ENCODE measurements around the gene TDRD10.

TDRD10 gene

DNA sequence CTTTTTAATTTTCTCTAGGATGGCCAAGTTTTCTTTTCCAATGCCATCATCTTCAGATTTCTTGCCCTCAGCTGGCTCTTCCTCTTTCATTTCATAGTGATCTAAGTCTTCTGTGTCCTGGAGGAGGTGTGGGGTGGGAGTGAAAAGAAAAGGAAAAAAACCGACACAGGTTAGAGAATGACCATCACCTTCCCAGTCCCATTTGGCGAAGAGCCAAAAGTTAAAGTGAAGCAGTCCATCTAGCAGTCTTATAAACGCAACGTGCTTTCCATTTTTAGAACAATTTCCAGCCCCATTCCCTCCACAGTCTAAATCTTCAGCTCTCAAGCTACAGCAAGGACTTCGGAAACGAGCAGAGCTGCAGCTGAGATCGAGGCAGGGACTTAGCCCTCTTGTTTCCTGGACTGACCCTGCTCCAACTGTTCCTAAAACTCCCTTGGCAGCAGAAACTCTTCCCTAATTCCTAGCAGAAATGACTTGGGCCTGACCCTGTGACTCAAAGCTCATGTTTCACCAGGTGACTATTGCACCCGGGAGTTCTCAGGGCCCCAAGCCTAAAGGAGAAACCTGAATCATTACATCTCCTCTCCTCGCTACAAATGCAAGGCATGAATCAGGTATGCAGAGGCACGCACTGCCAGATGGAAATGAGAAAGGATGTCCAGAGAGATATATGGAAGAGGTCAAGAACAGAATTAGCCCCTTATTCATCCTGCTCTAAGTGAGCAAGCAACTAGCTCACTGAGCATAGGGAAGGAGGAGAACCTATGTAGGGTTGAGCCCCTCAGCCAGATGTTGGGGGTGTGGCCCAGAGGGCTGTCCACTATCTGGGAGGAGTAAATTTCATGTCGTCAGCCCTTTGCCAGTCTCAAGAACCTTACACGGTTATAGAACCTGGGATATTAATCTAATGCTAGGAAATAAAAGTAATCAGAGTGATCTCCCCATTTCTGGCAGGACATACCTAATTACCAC, 51.3 kb downstream of the TDRD10 start:
- DNase-seq = no peak

DNA sequence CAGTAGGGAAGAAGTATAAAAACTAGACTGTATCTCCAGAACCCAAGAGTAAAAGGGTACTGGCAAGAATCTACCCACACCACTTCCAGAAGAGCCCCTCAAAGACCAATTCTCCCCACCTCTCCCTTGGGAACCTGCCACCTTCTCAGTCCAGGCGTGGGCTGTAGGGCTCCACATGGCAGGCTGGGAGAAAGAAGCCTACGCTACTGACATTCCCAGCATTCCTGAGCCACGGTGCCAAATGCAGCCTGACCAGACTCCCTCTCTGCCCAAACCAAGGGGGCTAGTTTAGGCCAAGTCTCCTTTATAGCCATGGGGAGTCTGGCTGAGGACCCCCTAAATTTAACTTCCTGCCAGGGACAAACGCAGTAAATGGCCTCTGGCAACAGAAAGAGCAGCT, 54.4 kb downstream of the TDRD10 start:
- no peak for DNase-seq

GRCh38 chr1:154557248-154557938, 55.4 kb downstream of the TDRD10 start:
- DNase-seq = no peak

DNA sequence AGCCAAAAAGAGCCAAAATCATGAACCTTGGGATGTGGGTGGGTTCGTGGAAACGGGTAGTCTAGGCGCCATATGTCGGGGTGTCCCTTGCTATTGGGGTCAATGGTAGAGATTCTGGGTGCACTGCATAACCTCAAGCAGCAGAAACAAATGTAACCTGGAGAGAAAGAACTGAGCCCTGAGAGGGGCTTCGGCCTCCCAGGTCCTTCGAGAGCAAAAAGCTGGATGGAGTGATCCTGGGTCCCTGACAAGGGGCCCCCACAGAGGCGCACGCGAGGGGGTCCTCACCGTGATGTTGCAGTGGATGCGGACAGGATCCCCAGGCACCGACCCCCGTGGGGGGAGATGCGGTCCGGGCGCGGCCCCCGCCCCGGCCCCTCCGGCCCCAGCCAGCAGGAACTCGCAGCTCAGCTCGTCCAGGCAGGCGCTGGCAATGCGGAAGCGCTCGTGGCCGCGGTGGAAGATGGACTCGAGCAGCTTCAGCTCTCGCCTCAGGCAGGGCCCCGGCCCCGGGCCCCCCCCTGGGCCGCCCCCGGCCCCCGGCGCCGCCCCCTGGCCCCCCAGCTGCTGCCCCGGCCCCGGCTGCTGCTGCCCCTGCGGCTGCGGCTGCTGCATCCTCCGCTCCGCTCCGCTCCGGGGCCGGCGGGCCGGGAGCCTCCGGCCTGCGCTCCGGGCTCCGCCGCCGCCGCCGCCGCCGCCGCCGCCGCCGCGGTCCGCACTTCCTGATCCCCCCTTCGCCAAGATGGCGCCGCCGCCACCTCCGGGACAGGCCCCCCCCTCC, 56.1 kb downstream of the TDRD10 start, which contains the start of gene UBE2Q1:
UBE2Q1 (minus strand) TSS at position 724 of the 781 bp plus-strand sequence; CDS start at position 615, 109 bp downstream.
- DNase-seq = no peak

- peak; percentile 100 for DNase-seq
These were observed 56.9 kb downstream of the TDRD10 start for GRCh38 chr1:154558720-154559465.

- DNase-seq = peak; percentile 83
These were observed 57.5 kb downstream of the TDRD10 start for GRCh38 chr1:154559466-154560044.

GRCh38 chr1:154565876-154566275, 63.9 kb downstream of the TDRD10 start:
- DNase-seq = no peak

DNA sequence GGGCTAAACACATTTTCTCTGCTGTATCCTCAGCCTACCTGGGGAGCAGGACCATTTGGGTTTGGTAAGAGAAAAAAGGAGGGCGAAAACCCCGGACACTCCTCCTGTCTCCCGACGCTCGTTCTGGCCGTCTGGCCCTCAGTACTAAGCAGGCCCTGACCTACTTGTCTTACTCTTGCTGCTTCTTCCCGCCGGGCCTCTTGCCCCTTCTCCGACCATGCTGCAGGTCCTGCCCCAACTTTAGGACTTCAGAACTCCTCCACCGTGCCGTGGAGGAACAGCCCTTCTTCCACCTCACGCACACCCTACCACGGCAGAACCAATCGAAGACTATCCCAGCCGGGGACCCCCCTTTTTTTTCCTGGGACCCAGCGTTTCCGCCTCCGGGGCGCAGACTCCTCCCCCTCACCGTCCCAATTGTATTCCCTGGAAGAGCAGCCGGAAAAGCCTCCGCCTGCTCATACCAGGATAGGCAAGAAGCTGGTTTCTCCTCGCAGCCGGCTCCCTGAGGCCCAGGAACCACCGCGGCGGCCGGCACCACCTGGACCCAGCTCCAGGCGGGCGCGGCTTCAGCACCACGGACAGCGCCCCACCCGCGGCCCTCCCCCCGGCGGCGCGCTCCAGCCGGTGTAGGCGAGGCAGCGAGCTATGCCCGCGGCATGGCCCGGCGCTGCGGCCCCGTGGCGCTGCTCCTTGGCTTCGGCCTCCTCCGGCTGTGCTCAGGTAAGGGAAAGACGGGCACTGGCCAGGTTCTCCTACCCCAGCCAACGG, 65.6 kb downstream of the TDRD10 start, which contains the start of gene CHRNB2:
CHRNB2 (plus strand) TSS at position 393 of the 771 bp plus-strand sequence; CDS start at position 660, 267 bp downstream.
- peak; percentile 66 for DNase-seq

GRCh38 chr1:154568157-154568815, 66.3 kb downstream of the TDRD10 start:
- DNase-seq = no peak

GRCh38 chr1:154571244-154571963, 69.4 kb downstream of the TDRD10 start:
- DNase-seq = no peak

GRCh38 chr1:154571964-154572288, 69.9 kb downstream of the TDRD10 start:
- no peak for DNase-seq

DNA sequence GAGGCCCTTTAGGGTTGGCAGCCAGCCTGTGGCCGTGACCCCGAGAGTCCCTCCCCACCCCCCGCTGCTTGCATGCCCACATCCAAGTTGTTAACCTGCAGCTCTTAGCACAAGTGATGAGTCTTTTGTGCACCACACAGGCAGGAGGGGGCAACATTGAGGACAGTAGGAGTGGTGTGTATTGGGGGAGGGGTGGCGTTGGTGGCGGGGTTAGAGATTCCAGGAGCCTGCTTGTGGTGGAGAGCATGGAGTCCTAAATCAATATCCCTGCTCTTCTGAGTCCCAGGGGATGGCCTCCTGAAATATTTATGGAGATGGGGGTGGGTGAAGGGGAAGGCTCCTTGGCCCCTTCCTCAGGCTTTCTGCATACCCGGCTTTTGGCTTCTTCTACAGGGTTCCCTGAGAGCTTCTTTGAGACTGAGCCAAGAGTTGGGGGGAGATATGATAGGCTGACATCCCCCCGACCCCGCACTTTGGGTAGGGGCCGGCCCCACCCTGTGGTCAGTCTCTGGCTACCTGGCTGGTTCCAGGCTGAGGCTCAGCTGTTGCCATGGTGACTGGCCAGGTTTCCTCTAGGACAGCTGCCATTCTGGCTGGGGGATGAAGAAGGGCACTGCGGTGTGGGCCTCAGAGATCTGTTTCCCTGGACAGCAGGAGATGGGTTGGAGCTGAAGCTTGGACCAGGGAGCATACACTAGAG, 70.6 kb downstream of the TDRD10 start:
- no peak for DNase-seq

GRCh38 chr1:154573168-154573510, 71.1 kb downstream of the TDRD10 start:
- no peak for DNase-seq

DNA sequence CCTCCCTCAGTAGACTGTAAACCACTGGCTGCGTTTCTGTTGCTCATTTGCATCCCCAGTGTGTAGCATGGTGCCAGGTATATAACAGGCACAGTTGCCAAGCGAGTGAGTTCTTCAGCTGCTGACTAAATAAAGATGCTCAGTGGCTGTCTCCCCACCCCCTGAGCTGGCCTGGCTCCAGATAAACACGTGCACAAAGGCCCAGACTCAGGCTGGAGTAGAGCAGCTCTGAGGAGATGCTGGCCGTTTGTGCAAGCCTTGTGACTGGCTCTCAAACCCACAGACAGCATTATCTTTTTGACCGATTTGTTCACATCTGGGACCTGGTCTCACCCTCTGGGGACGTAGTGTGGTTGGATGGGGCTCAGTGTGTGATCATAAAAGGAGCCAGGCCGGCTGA, 72.7 kb downstream of the TDRD10 start:
- no peak for DNase-seq

GRCh38 chr1:154575147-154575927, 73.3 kb downstream of the TDRD10 start:
- no peak for DNase-seq

- no peak for DNase-seq
These were observed 74.0 kb downstream of the TDRD10 start for GRCh38 chr1:154575951-154576566.

DNA sequence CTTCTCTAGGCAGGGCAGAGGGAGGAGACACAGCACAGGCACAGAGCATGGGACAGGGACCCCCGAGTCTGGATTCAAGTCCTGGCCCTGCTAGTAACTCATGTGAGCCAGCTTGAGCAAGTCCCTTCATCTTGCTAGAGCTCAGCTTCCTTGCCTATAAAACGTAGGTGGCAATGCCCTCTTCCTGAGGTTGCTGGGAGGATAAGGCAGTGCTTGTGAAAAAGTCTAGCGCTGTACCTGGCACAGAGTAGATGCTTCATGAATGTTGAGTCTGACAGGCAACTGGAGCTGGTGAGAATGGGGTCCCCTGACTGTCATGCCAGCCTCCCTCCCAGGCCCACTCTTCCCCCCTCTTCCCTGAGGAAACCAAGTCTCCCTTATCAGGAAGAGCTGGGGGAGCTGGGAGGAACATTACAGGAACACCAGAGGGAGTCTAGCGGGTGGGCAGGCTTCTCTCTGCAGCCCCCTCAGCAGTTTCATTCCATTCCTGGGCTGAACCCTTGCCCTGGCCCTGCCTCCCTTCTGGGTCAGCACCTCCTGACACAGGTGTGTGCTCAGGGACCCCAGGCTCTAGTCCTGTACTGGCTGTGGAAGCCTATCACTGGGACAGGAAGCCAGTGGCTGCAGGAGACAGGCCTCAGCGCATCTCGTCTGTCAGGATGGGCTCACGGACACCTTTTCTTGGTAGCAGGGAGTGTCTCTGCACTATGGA, 75.5 kb downstream of the TDRD10 start:
- no peak for DNase-seq
